HL-60 (cell line): ENCODE results near the gene SLC25A20.
A peak's percentile ranks its signal among the peaks of the same experiment; 100 is the strongest.

Source experiments
- DNase-seq, 2 experiments: peaks; one replicate each; pipeline ENCODE4 v3.0.0-alpha.2; 2010 to 2020; ENCODE audit warnings: low read depth in 1 of 2, low spot score in 1 of 2
- H3K27ac ChIP-seq: fragments of 250-450 bp; sonication (Bioruptor Pico); replicated peaks from 2 replicates; pipeline ENCODE4 v1.5.1; 2020; ENCODE audit warnings: mild to moderate bottlenecking, moderate library complexity
- H3K27me3 ChIP-seq: fragments of 250-450 bp; sonication (Bioruptor Pico); 2 replicates; pipeline ENCODE4 v1.5.1; 2021; ENCODE audit warnings: mild to moderate bottlenecking, moderate library complexity; ENCODE audit not compliant: insufficient read depth, poor library complexity, severe bottlenecking
- H3K4me3 ChIP-seq: replicated peaks from 2 replicates; pipeline ENCODE4 v1.5.1; 2011; ENCODE audit warnings: mild to moderate bottlenecking, control low read depth, low read length; ENCODE audit not compliant: insufficient read depth
- GABPA ChIP-seq: IDR thresholded peaks from 2 replicates; pipeline ENCODE4 v1.6.1; 2012; ENCODE audit warnings: low read depth
- POLR2AphosphoS5 ChIP-seq: IDR thresholded peaks from 2 replicates; pipeline ENCODE4 v1.6.1; 2012; ENCODE audit warnings: low read depth
- SPI1 ChIP-seq: IDR thresholded peaks from 2 replicates; pipeline ENCODE4 v1.6.1; 2012; ENCODE audit warnings: low read depth, mild to moderate bottlenecking, borderline replicate concordance
- TF ChIP-seq, protein P1 (sequence below): IDR thresholded peaks from one replicate; pipeline ENCODE4 v1.5.1; 2011; ENCODE audit warnings: low read length, control low read depth, inconsistent platforms; ENCODE audit not compliant: insufficient read depth
- TF ChIP-seq, protein P2 (sequence below): IDR thresholded peaks from 2 replicates; pipeline ENCODE4 v1.6.1; 2012; ENCODE audit warnings: low read depth; ENCODE audit not compliant: insufficient replicate concordance

The SLC25A20 gene

DNA sequence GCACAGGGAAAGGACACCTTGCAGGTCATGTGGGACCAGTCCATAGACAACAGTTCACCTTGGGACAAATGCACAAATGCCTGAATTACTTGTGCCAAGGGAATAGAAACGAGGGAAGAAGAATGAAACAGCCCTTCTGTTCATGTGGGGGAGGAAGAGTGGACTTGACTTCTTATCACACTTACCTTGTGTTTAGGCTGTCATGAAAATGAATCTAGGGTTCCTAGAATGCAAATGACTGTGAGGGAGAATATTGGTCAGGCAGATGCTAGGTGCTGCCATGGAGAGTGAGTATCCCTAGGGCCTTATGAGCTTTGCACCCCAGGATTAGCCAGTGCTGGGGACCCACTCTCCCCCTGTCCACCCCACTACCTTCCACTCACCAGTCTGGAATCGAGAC, 40.0 kb downstream of the SLC25A20 start:
- TF ChIP-seq, protein P1, sequence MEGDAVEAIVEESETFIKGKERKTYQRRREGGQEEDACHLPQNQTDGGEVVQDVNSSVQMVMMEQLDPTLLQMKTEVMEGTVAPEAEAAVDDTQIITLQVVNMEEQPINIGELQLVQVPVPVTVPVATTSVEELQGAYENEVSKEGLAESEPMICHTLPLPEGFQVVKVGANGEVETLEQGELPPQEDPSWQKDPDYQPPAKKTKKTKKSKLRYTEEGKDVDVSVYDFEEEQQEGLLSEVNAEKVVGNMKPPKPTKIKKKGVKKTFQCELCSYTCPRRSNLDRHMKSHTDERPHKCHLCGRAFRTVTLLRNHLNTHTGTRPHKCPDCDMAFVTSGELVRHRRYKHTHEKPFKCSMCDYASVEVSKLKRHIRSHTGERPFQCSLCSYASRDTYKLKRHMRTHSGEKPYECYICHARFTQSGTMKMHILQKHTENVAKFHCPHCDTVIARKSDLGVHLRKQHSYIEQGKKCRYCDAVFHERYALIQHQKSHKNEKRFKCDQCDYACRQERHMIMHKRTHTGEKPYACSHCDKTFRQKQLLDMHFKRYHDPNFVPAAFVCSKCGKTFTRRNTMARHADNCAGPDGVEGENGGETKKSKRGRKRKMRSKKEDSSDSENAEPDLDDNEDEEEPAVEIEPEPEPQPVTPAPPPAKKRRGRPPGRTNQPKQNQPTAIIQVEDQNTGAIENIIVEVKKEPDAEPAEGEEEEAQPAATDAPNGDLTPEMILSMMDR, result no peak
- no peak for TF ChIP-seq GABPA
- TF ChIP-seq POLR2AphosphoS5, result no peak
- no peak for TF ChIP-seq SPI1
- TF ChIP-seq, protein P2, sequence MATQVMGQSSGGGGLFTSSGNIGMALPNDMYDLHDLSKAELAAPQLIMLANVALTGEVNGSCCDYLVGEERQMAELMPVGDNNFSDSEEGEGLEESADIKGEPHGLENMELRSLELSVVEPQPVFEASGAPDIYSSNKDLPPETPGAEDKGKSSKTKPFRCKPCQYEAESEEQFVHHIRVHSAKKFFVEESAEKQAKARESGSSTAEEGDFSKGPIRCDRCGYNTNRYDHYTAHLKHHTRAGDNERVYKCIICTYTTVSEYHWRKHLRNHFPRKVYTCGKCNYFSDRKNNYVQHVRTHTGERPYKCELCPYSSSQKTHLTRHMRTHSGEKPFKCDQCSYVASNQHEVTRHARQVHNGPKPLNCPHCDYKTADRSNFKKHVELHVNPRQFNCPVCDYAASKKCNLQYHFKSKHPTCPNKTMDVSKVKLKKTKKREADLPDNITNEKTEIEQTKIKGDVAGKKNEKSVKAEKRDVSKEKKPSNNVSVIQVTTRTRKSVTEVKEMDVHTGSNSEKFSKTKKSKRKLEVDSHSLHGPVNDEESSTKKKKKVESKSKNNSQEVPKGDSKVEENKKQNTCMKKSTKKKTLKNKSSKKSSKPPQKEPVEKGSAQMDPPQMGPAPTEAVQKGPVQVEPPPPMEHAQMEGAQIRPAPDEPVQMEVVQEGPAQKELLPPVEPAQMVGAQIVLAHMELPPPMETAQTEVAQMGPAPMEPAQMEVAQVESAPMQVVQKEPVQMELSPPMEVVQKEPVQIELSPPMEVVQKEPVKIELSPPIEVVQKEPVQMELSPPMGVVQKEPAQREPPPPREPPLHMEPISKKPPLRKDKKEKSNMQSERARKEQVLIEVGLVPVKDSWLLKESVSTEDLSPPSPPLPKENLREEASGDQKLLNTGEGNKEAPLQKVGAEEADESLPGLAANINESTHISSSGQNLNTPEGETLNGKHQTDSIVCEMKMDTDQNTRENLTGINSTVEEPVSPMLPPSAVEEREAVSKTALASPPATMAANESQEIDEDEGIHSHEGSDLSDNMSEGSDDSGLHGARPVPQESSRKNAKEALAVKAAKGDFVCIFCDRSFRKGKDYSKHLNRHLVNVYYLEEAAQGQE, result no peak
- no peak for DNase-seq
- Histone ChIP-seq H3K27me3 (no peaks in the 10 kb centered on the region), H3K4me3 (no peak overlapping the region), H3K27ac (no peak overlapping the region)

DNA sequence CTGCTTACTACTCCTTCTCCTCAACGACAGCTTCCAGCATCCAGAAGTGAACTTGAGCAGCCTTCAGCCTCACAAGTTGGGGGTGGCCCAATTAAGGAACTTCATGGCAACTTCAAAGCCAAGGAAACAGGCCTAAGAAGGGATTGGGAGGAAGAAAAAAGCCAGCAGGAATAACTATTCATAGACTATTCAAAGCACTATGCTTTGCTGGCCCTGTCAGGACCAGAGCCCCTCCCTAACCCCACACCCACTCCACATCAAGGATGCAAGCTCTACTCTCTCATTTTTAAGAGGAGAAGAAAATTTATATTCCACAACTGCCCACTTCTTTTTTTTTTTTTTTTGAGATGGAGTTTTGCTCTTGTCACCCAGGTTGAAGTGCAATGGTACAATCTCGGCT, 41.0 kb downstream of the SLC25A20 start:
- H3K27ac ChIP-seq, result no peak overlapping the region
- no peak overlapping the region for H3K4me3 ChIP-seq
- DNase-seq, result no peak
- TF ChIP-seq GABPA (no peak), POLR2AphosphoS5 (no peak), SPI1 (no peak)
- TF ChIP-seq, protein P1, result no peak
- TF ChIP-seq, protein P2, result no peak
- no peaks in the 10 kb centered on the region for H3K27me3 ChIP-seq

DNA sequence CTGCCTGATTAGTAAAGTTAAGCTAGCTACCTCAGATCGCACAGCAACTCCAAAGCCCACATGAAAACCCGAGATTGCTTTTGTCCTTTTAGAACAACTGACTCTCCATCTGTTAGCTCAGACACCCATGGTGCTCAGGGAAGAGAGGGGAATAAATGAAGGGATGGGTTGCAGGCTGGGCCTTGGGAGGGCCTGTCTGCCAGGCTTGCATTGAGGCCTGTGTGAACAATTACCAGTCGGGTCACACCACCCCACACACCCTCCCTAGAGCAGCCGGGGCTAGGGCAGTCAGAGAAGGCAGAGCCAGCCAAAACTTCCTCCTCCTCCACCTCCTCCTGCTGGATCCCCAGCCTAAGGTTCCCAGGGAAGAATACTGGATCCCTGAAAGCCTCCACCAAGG, 42.2 kb downstream of the SLC25A20 start:
- Histone ChIP-seq H3K27me3 (no peaks in the 10 kb centered on the region), H3K4me3 (no peak overlapping the region), H3K27ac (0 out of 2 replicates have a peak overlapping the region, but pooled peaks have one; percentile 1)
- TF ChIP-seq POLR2AphosphoS5, result no peak
- TF ChIP-seq, protein P2, result no peak
- TF ChIP-seq, protein P1, result no peak
- no peak for TF ChIP-seq GABPA
- no peak for TF ChIP-seq SPI1
- DNase-seq, result no peak
